B cell (primary cell): ENCODE results near the gene GAMT. TPM values are rescaled to one million over a fixed set of nuclear protein-coding genes. Genes with fewer than 3 reads are reported as not detected.

Experiments
- ATAC-seq: fragments of 200-7000 bp; cut with Tn5 transposase; one replicate; pipeline ENCODE4 v1.10.0; 2021; ENCODE audit warnings: low read depth, mild to moderate bottlenecking, moderate number of reproducible peaks, moderate library complexity
- CTCF ChIA-PET: fragments of 350-600 bp; sonication (Branson Sonifier 250); formaldehyde crosslinking; loops from one replicate; lab custom pipeline; 2021; ENCODE audit warnings: antibody characterized with exemption, inconsistent platforms; lab: Charles Lee
- POLR2A ChIA-PET: fragments of 350-600 bp; sonication (Branson Sonifier 250); formaldehyde crosslinking; loops from one replicate; lab custom pipeline; 2021; ENCODE audit warnings: antibody characterized with exemption; lab: Charles Lee
- DNase-seq: peaks from one replicate; pipeline ENCODE4 v3.0.0; 2013
- H2AFZ ChIP-seq: 2 replicates; pipeline ENCODE4 v1.6.1; 2012; ENCODE audit warnings: mild to moderate bottlenecking, low read depth, low read length; ENCODE audit not compliant: insufficient read depth, poor library complexity, severe bottlenecking
- H3K27ac ChIP-seq, 2 donors: 1 replicate in 1 of 2; 2 replicates in 1 of 2; pipeline ENCODE4 v1.5.1; 2012 to 2013; ENCODE audit warnings: low read length in 2 of 2, mild to moderate bottlenecking in 2 of 2, moderate library complexity in 1 of 2
- H3K27me3 ChIP-seq, 4 experiments: fragments of 200-600 bp in 1 of 4; sonication (generic) in 1 of 4; replicated peaks in 1 of 4; 1 replicate in 2 of 4; 2 replicates in 2 of 4; pipeline versions ENCODE4 v1.6.1 to v1.7.0; 2013 to 2016; ENCODE audit warnings: low read length in 3 of 4, mild to moderate bottlenecking in 2 of 4, mixed read lengths in 1 of 4, moderate library complexity in 1 of 4; ENCODE audit not compliant: insufficient read depth in 4 of 4, control insufficient read depth in 3 of 4; ENCODE audit errors: control extremely low read depth in 1 of 4
- H3K36me3 ChIP-seq, 2 experiments: replicated peaks in 1 of 2; 1 replicate in 1 of 2; 2 replicates in 1 of 2; pipeline versions ENCODE4 v1.6.1 to v1.7.1; 2013; ENCODE audit warnings: low read length in 1 of 2; ENCODE audit not compliant: insufficient read depth in 2 of 2, control insufficient read depth in 1 of 2; ENCODE audit errors: control extremely low read depth in 1 of 2, extremely low read depth in 1 of 2
- H3K4me1 ChIP-seq, 2 donors: fragments of 200-600 bp in 1 of 2; sonication (generic) in 1 of 2; 1 replicate in 1 of 2; 2 replicates in 1 of 2; pipeline versions ENCODE4 v1.5.1 to v1.6.1; 2013 to 2017; ENCODE audit warnings: low read length in 2 of 2; ENCODE audit not compliant: control insufficient read depth in 2 of 2, insufficient read depth in 2 of 2
- H3K4me2 ChIP-seq: replicated peaks from 2 replicates; pipeline ENCODE3; 2012; ENCODE audit warnings: mild to moderate bottlenecking, low read depth, low read length; ENCODE audit not compliant: poor library complexity, severe bottlenecking
- H3K4me3 ChIP-seq, 5 experiments: fragments of 200-600 bp in 1 of 5; sonication (generic) in 1 of 5; 1 replicate in 3 of 5; 2 replicates in 2 of 5; pipeline versions ENCODE4 v1.5.1 to v1.7.0; 2011 to 2016; ENCODE audit warnings: low read length in 4 of 5, mild to moderate bottlenecking in 4 of 5, low read depth in 2 of 5, control low read depth in 1 of 5, moderate library complexity in 1 of 5; ENCODE audit not compliant: insufficient read depth in 1 of 5; ENCODE audit errors: control extremely low read depth in 1 of 5, extremely low read depth in 1 of 5
- H3K79me2 ChIP-seq: fragments of 200-600 bp; sonication (generic); one replicate; pipeline ENCODE4 v1.6.0; 2016; ENCODE audit warnings: low read length; ENCODE audit not compliant: control insufficient read depth, insufficient read depth
- H3K9ac ChIP-seq: fragments of 200-600 bp; sonication (generic); 2 replicates; pipeline ENCODE4 v1.6.1; 2017; ENCODE audit warnings: mild to moderate bottlenecking, low read length, moderate library complexity
- H3K9me3 ChIP-seq, 3 donors: one replicate each; pipeline versions ENCODE4 v1.6.1 to v1.7.1; 2013; ENCODE audit warnings: low read length in 2 of 3; ENCODE audit not compliant: control insufficient read depth in 2 of 3, insufficient read depth in 1 of 3; ENCODE audit errors: control extremely low read depth in 1 of 3
- H4K20me1 ChIP-seq: 2 replicates; pipeline ENCODE4 v1.6.0; 2012; ENCODE audit warnings: mild to moderate bottlenecking, low read length; ENCODE audit not compliant: insufficient read depth, control insufficient read depth, poor library complexity, severe bottlenecking
- H3K27ac Mint-ChIP-seq: one replicate; pipeline ENCODE4 v1.8.0; 2021; ENCODE audit warnings: mixed read lengths
- H3K27me3 Mint-ChIP-seq: one replicate; pipeline ENCODE4 v1.8.0; 2021; ENCODE audit warnings: mixed read lengths
- H3K4me1 Mint-ChIP-seq: one replicate; pipeline ENCODE4 v1.8.0; 2021; ENCODE audit warnings: mixed read lengths
- H3K4me3 Mint-ChIP-seq: one replicate; pipeline ENCODE4 v1.8.0; 2021; ENCODE audit warnings: mixed read lengths
- H3K9me3 Mint-ChIP-seq: one replicate; pipeline ENCODE4 v1.8.0; 2022; ENCODE audit warnings: mixed read lengths; ENCODE audit not compliant: insufficient read depth
- EZH2 ChIP-seq: IDR thresholded peaks from 2 replicates; pipeline ENCODE4 v1.6.1; 2012; ENCODE audit warnings: borderline replicate concordance, low read depth, mild to moderate bottlenecking, moderate library complexity, low read length; ENCODE audit not compliant: insufficient read depth, poor library complexity, severe bottlenecking
- WGBS: methylation state at CpG from one replicate; pipeline ENCODE4 v1.1.5; 2013; ENCODE audit warnings: missing lambda C conversion rate; ENCODE audit not compliant: insufficient coverage; 5-methylcytosine and 5-hydroxymethylcytosine counted together
- intact Hi-C: fragments of 100-400 bp; cut with micrococcal nuclease; formaldehyde crosslinking; loops from one replicate; pipeline ENCODE4 v1.10.0; 2022
- polyA plus RNA-seq: library from polyadenylated mRNA; depleted of rRNA; stranded (reverse); fragments of >200 nt; gene quantifications from 2 replicates; pipeline ENCODE4 v1.2.3, GENCODE V29; 2012
- total RNA-seq, 2 donors: library from RNA; stranded (reverse); fragments of 120-200 nt in 1 of 2; gene quantifications; 1 replicate in 1 of 2; 2 replicates in 1 of 2; pipeline versions ENCODE4 v1.2.3 to v1.2.4, GENCODE V29; 2013 to 2022
- TF ChIP-seq, protein P1 (sequence below): fragments of 200-600 bp; IDR thresholded peaks from one replicate; pipeline ENCODE4 v1.8.0; 2022; ENCODE audit warnings: antibody characterized with exemption, mild to moderate bottlenecking

Gene GAMT
- total and polyA plus RNA-seq, 2 donors (not counting 1 experiment from before 2014, with no cell fraction given), result 8.8 to 12.1 TPM

GRCh38 chr19:1407528-1408299, 6.4 kb upstream of the GAMT start, which contains the start of gene DAZAP1:
Gene DAZAP1, plus strand, starts transcription at chr19:1407586. Its CDS starts 188 bp downstream, at chr19:1407774.
- Histone ChIP-seq H3K36me3 (peaks cover 0 to 1% of the 10 kb centered on the region in 2 experiments), H4K20me1 (peaks cover 50% of the 10 kb centered on the region), H3K4me1 (peaks cover 25 to 44% of the 10 kb centered on the region in 2 donors), H3K4me3 (peak within 1 kb of the TSS; percentile 48 to 99 (median 92)), H2AFZ (peak within 1 kb of the TSS; percentile 47), H3K27ac (peak within 1 kb of the TSS; percentile 78 to 95), H3K9ac (peak within 1 kb of the TSS; percentile 88), H3K4me2 (peak within 1 kb of the TSS; percentile 92), H3K79me2 (peaks cover 50% of the 10 kb centered on the region), H3K27me3 (peaks cover 0 to 15% (median 3%) of the 10 kb centered on the region in 4 experiments), H3K9me3 (peaks cover 0 to 2% (median 0%) of the 10 kb centered on the region in 3 donors)
- under 1% methylated on average over 107 of the region's 121 CpGs for WGBS
- peak within 1 kb of the TSS; percentile 92 for H3K27ac Mint-ChIP-seq
- peak within 1 kb of the TSS; percentile 92 for H3K4me3 Mint-ChIP-seq
- H3K27me3 Mint-ChIP-seq, result peaks cover 2% of the 10 kb centered on the region
- no peak for TF ChIP-seq EZH2
- TF ChIP-seq, protein P1, sequence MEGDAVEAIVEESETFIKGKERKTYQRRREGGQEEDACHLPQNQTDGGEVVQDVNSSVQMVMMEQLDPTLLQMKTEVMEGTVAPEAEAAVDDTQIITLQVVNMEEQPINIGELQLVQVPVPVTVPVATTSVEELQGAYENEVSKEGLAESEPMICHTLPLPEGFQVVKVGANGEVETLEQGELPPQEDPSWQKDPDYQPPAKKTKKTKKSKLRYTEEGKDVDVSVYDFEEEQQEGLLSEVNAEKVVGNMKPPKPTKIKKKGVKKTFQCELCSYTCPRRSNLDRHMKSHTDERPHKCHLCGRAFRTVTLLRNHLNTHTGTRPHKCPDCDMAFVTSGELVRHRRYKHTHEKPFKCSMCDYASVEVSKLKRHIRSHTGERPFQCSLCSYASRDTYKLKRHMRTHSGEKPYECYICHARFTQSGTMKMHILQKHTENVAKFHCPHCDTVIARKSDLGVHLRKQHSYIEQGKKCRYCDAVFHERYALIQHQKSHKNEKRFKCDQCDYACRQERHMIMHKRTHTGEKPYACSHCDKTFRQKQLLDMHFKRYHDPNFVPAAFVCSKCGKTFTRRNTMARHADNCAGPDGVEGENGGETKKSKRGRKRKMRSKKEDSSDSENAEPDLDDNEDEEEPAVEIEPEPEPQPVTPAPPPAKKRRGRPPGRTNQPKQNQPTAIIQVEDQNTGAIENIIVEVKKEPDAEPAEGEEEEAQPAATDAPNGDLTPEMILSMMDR, result no peak
- ChIA-PET POLR2A (interaction anchor here (1.2 kb wide), 1 partner anchor 138 kb away, joined by 4 read pairs; the partner anchor contains the start of gene CIRBP), CTCF (interaction anchor here (0.9 kb wide), 1 partner anchor 25 kb away, joined by 3 read pairs; no protein-coding TSS in a partner anchor)
- no peak for DNase-seq
- H3K4me1 Mint-ChIP-seq, result peaks cover 46% of the 10 kb centered on the region
- no peak for ATAC-seq
- H3K9me3 Mint-ChIP-seq, result no peaks in the 10 kb centered on the region
- intact Hi-C loops, result loop anchor here (1.0 to 5.0 kb wide), 6 partner anchors 24 to 835 kb away; partner anchors contain the start of genes BSG, C19orf25, NDUFS7 and RPS15
